ENCODE results near the gene IL17RE. TPM values are rescaled to one million over a fixed set of nuclear protein-coding genes. Genes with fewer than 3 reads are reported as not detected.
A peak's percentile ranks its signal among the peaks of the same experiment; 100 is the strongest.

The IL17RE gene
- total RNA-seq, 1 experiment from 2014 or later = 77.3 TPM

DNA sequence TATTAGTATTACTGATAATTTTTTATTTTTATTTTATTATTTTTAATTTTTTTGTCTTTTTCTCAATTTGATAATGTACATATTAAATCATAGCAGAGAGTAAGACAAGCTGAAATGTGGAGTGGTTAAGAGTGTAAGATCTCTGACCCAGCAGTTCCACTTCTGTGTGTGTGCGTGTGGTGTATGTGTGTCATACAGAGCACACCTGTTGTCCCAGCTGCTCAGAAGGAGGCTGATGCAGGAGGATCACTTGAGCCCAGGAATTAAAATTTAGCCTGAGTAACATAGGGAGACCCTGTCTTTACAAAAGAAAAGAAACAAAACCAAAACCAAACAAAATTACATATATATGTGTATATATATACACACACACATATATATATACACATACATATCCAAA lies 21.2 kb upstream of the IL17RE start:
- ChIA-PET CTCF (no interaction called here), POLR2A (no interaction called here)
- Histone ChIP-seq H3K4me3 (ENCODE audit: low read depth, low read length) (no peak overlapping the region), H3K4me1 (peaks cover 38% of the 10 kb centered on the region), H3K27me3 (replicated peaks; ENCODE audit: control insufficient read depth, insufficient read depth, low read length) (no peaks in the 10 kb centered on the region), H3K9me3 (no peaks in the 10 kb centered on the region), H3K36me3 (ENCODE audit: control insufficient read depth, insufficient read depth, low read length) (no peaks in the 10 kb centered on the region)
- intact Hi-C loops (cut with micrococcal nuclease; ENCODE audit: unreplicated experiment) = no loop called here
- H3K27ac Mint-ChIP-seq (ENCODE audit: unreplicated experiment) = no peak overlapping the region
- H3K27me3 Mint-ChIP-seq (ENCODE audit: insufficient read depth, unreplicated experiment) = no peaks in the 10 kb centered on the region
- no peaks in the 10 kb centered on the region for H3K36me3 Mint-ChIP-seq (ENCODE audit: insufficient read depth, unreplicated experiment)
- DNase-seq = no peak
- BruUV-seq (replicated peaks) = no TSS peak
- no peak overlapping the region for H3K4me3 Mint-ChIP-seq (ENCODE audit: unreplicated experiment)
- H3K9me3 Mint-ChIP-seq (ENCODE audit: unreplicated experiment) = no peaks in the 10 kb centered on the region
- TF ChIP-seq, protein P1, sequence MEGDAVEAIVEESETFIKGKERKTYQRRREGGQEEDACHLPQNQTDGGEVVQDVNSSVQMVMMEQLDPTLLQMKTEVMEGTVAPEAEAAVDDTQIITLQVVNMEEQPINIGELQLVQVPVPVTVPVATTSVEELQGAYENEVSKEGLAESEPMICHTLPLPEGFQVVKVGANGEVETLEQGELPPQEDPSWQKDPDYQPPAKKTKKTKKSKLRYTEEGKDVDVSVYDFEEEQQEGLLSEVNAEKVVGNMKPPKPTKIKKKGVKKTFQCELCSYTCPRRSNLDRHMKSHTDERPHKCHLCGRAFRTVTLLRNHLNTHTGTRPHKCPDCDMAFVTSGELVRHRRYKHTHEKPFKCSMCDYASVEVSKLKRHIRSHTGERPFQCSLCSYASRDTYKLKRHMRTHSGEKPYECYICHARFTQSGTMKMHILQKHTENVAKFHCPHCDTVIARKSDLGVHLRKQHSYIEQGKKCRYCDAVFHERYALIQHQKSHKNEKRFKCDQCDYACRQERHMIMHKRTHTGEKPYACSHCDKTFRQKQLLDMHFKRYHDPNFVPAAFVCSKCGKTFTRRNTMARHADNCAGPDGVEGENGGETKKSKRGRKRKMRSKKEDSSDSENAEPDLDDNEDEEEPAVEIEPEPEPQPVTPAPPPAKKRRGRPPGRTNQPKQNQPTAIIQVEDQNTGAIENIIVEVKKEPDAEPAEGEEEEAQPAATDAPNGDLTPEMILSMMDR (IDR thresholded peaks at IDR 0.05; ENCODE audit: insufficient read depth in 1 of 2, low read depth in 1 of 2, low read length in 1 of 2, severe bottlenecking in 1 of 2, unreplicated experiment in 1 of 2) = no peak
- peaks cover 28% of the 10 kb centered on the region for H3K4me1 Mint-ChIP-seq (ENCODE audit: low read depth, unreplicated experiment)

GRCh38 chr3:9883706-9884554 lies 18.7 kb upstream of the IL17RE start:
- Mint-ChIP-seq H3K4me1 (ENCODE audit: low read depth, unreplicated experiment) (peaks cover 28% of the 10 kb centered on the region), H3K27ac (ENCODE audit: unreplicated experiment) (peak overlapping the region; percentile 94), H3K9me3 (ENCODE audit: unreplicated experiment) (no peaks in the 10 kb centered on the region), H3K27me3 (ENCODE audit: insufficient read depth, unreplicated experiment) (no peaks in the 10 kb centered on the region), H3K4me3 (ENCODE audit: unreplicated experiment) (peak overlapping the region; percentile 56), H3K36me3 (ENCODE audit: insufficient read depth, unreplicated experiment) (no peaks in the 10 kb centered on the region)
- TF ChIP-seq, protein P1 (IDR thresholded peaks at IDR 0.05; ENCODE audit: insufficient read depth in 1 of 2, low read depth in 1 of 2, low read length in 1 of 2, severe bottlenecking in 1 of 2, unreplicated experiment in 1 of 2) = no peak
- no peaks in the 10 kb centered on the region for H3K9me3 ChIP-seq
- ChIA-PET POLR2A (interaction anchor here (0.6 to 2.0 kb wide), 5 partner anchors 14 to 62 kb away, joined by 3 to 16 read pairs (median 6); partner anchors contain the start of genes CRELD1 and IL17RE), CTCF (interaction anchor here (1.3 kb wide), 1 partner anchor 14 kb away, joined by 12 read pairs; no protein-coding TSS in a partner anchor)
- intact Hi-C loops (cut with micrococcal nuclease; ENCODE audit: unreplicated experiment) = loop anchor here (1.0 kb wide), 2 partner anchors 18 to 31 kb away; partner anchors contain the start of gene IL17RE
- H3K36me3 ChIP-seq (ENCODE audit: control insufficient read depth, insufficient read depth, low read length) = no peaks in the 10 kb centered on the region
- H3K27me3 ChIP-seq (replicated peaks; ENCODE audit: control insufficient read depth, insufficient read depth, low read length) = no peaks in the 10 kb centered on the region
- peaks cover 26% of the 10 kb centered on the region for H3K4me1 ChIP-seq
- DNase-seq = no peak
- BruUV-seq (replicated peaks) = TSS peak; percentile 99
- no peak overlapping the region for H3K4me3 ChIP-seq (ENCODE audit: low read depth, low read length)

DNA sequence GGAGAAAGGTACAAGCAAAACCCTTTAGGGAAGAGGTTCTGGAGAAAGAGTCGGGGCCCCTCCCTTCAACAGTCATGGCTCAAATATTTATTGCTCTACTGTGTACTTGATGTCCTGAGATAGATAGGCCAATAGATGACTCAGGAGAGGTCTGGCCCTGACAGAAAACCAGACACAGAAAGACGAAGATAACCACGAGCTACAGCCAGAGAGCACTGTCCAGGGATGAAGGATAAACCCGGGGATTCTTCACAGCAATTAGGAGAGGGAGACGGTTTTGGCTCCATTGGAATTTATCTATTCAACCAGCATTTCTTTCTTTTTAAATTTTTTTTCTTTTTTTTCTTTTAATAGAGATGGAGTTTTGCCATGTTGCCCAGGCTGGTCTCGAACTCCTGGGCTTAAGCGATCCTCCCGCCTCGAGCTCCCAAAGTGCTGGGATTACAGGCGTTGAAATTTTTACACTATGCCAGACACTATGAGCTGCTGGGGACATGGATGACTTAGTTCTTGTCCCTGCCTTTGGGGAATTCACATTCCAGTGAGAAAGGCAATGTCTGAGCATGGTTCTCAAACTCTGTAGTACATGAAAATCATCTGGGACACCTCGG lies 18.0 kb upstream of the IL17RE start:
- peak; percentile 83 to 87 for DNase-seq
- H3K36me3 ChIP-seq (ENCODE audit: control insufficient read depth, insufficient read depth, low read length) = no peaks in the 10 kb centered on the region
- Mint-ChIP-seq H3K27ac (ENCODE audit: unreplicated experiment) (peak overlapping the region; percentile 94), H3K36me3 (ENCODE audit: insufficient read depth, unreplicated experiment) (no peaks in the 10 kb centered on the region), H3K4me3 (ENCODE audit: unreplicated experiment) (peak overlapping the region; percentile 56), H3K27me3 (ENCODE audit: insufficient read depth, unreplicated experiment) (no peaks in the 10 kb centered on the region), H3K9me3 (ENCODE audit: unreplicated experiment) (no peaks in the 10 kb centered on the region), H3K4me1 (ENCODE audit: low read depth, unreplicated experiment) (peaks cover 25% of the 10 kb centered on the region)
- TSS peak; percentile 100 for BruUV-seq (replicated peaks)
- TF ChIP-seq, protein P1 (IDR thresholded peaks at IDR 0.05; ENCODE audit: insufficient read depth in 1 of 2, low read depth in 1 of 2, low read length in 1 of 2, severe bottlenecking in 1 of 2, unreplicated experiment in 1 of 2) = peak in 1 of 2 experiments; percentile 21
- H3K27me3 ChIP-seq (replicated peaks; ENCODE audit: control insufficient read depth, insufficient read depth, low read length) = no peaks in the 10 kb centered on the region
- intact Hi-C loops (cut with micrococcal nuclease; ENCODE audit: unreplicated experiment) = loop anchor here (1.0 kb wide), 2 partner anchors 18 to 31 kb away; partner anchors contain the start of gene IL17RE
- H3K4me1 ChIP-seq = peaks cover 18% of the 10 kb centered on the region
- no peaks in the 10 kb centered on the region for H3K9me3 ChIP-seq
- H3K4me3 ChIP-seq (ENCODE audit: low read depth, low read length) = no peak overlapping the region
- CTCF ChIA-PET = interaction anchor here (0.7 to 1.3 kb wide), 2 partner anchors 13 to 30 kb away, joined by 3 to 12 read pairs; no protein-coding TSS in a partner anchor
- POLR2A ChIA-PET = interaction anchor here (0.5 to 2.0 kb wide), 6 partner anchors 10 to 62 kb away, joined by 3 to 16 read pairs (median 5); partner anchors contain the start of genes CRELD1, IL17RE and RPUSD3
